MM.1S (cell line): ENCODE results near the gene STAT3.

ENCODE experiments used
- EZH2 ChIP-seq: fragments of 300-600 bp; sonication (generic); optimal IDR thresholded peaks from 2 replicates; pipeline ENCODE3; 2017; ENCODE audit warnings: low read depth, mild to moderate bottlenecking, antibody characterized with exemption, low read length, mixed read lengths
- EZH2phosphoT487 ChIP-seq: fragments of 300-600 bp; sonication (generic); IDR thresholded peaks from 2 replicates; pipeline ENCODE4 v1.6.1; 2018; ENCODE audit warnings: antibody characterized with exemption, low read length
- TF ChIP-seq, protein P1 (sequence below): fragments of 300-600 bp; sonication (generic); IDR thresholded peaks from 2 replicates; pipeline ENCODE4 v1.5.1; 2016; ENCODE audit warnings: antibody characterized with exemption, low read length, mixed read lengths

DNA sequence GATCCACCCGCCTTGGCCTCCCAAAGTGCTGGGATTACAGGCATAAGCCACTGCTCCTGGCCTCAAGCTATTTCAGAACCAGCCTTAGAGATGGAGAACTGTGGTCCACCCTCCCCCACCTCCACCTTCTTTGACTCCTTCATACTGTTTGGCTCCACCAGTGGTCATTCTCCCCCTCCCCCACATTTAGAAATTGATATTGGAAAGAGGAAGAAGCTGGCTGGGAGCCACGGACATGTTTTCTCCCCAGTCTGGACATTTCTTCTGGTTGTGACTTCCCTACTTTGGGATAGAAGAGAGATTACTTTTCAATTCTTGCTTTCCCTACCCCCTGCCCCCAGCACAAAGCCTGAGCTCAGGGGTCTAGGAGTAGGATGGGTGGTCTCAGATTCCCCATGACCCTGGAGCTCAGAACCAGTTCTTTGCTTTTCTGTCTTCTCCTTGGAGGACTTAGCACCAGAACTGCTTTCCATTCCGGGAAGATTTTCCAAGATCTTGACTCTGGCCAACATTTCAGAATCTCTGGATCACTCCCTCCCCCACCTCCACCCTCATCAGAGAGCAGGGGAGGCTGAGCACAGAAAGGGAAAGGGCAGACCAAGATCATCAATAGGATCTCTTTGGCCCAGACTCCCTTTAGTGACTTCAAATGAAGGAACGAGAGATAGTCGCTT lies 18.5 kb upstream of the STAT3 start:
- TF ChIP-seq, protein P1, sequence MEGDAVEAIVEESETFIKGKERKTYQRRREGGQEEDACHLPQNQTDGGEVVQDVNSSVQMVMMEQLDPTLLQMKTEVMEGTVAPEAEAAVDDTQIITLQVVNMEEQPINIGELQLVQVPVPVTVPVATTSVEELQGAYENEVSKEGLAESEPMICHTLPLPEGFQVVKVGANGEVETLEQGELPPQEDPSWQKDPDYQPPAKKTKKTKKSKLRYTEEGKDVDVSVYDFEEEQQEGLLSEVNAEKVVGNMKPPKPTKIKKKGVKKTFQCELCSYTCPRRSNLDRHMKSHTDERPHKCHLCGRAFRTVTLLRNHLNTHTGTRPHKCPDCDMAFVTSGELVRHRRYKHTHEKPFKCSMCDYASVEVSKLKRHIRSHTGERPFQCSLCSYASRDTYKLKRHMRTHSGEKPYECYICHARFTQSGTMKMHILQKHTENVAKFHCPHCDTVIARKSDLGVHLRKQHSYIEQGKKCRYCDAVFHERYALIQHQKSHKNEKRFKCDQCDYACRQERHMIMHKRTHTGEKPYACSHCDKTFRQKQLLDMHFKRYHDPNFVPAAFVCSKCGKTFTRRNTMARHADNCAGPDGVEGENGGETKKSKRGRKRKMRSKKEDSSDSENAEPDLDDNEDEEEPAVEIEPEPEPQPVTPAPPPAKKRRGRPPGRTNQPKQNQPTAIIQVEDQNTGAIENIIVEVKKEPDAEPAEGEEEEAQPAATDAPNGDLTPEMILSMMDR, result no peak
- TF ChIP-seq EZH2phosphoT487 (no peak), EZH2 (no peak)
